ENCODE results near the gene ACSL6. TPM values are rescaled to one million over a fixed set of nuclear protein-coding genes. Genes with fewer than 3 reads are reported as not detected.

ACSL6 gene
- total RNA-seq, 1 experiment from 2014 or later = 4.8 TPM

DNA sequence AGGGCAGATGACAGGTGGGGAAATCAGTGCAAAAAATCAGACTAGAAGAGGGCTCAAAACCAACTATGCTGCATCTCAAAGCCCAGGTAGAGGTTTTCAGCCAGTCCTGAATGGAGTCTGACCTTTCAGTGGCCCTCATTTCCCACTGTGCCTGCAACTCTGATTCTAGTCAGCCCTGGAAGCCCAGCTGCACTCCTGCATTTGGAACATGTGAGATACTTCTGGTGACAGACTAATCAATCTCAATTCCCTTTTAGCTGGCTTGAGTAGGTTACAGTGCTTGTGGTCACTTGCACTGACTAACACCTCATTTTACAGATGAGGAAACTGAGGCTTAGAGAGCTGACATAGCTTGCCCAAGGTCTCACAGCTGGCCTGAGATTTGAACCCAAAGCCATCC lies 7.9 kb upstream of the ACSL6 start:
- CTCF ChIA-PET = interaction anchor here (1.3 kb wide), 1 partner anchor 8 kb away, joined by 3 read pairs; the partner anchor contains the start of gene ACSL6
- DNase-seq (ENCODE audit: low spot score) = no peak
- no peak overlapping the region for H3K27ac Mint-ChIP-seq
- H3K4me3 Mint-ChIP-seq = no peak overlapping the region
- no peak for TF ChIP-seq TEAD4 (CRISPR knock-in tag; IDR thresholded peaks at IDR 0.05)
- TF ChIP-seq, protein P1, sequence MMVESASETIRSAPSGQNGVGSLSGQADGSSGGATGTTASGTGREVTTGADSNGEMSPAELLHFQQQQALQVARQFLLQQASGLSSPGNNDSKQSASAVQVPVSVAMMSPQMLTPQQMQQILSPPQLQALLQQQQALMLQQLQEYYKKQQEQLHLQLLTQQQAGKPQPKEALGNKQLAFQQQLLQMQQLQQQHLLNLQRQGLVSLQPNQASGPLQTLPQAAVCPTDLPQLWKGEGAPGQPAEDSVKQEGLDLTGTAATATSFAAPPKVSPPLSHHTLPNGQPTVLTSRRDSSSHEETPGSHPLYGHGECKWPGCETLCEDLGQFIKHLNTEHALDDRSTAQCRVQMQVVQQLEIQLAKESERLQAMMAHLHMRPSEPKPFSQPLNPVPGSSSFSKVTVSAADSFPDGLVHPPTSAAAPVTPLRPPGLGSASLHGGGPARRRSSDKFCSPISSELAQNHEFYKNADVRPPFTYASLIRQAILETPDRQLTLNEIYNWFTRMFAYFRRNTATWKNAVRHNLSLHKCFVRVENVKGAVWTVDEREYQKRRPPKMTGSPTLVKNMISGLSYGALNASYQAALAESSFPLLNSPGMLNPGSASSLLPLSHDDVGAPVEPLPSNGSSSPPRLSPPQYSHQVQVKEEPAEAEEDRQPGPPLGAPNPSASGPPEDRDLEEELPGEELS (CRISPR knock-in tag; IDR thresholded peaks at IDR 0.05) = no peak
- no peak for TF ChIP-seq IRF2 (CRISPR knock-in tag; IDR thresholded peaks at IDR 0.05; ENCODE audit: borderline replicate concordance, low read depth)
- TF ChIP-seq TCF7 (CRISPR knock-in tag; IDR thresholded peaks at IDR 0.05; ENCODE audit: low read depth) = no peak
- no peak for TF ChIP-seq RORB (CRISPR knock-in tag; IDR thresholded peaks at IDR 0.05)
- TF ChIP-seq ZNF281 (CRISPR knock-in tag; IDR thresholded peaks at IDR 0.05) = no peak
- no peak for TF ChIP-seq E2F1 (CRISPR knock-in tag; IDR thresholded peaks at IDR 0.05)
- TF ChIP-seq, protein P2, sequence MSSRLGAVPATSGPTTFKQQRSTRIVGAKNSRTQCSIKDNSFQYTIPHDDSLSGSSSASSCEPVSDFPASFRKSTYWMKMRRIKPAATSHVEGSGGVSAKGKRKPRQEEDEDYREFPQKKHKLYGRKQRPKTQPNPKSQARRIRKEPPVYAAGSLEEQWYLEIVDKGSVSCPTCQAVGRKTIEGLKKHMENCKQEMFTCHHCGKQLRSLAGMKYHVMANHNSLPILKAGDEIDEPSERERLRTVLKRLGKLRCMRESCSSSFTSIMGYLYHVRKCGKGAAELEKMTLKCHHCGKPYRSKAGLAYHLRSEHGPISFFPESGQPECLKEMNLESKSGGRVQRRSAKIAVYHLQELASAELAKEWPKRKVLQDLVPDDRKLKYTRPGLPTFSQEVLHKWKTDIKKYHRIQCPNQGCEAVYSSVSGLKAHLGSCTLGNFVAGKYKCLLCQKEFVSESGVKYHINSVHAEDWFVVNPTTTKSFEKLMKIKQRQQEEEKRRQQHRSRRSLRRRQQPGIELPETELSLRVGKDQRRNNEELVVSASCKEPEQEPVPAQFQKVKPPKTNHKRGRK (CRISPR knock-in tag; IDR thresholded peaks at IDR 0.05; ENCODE audit: borderline replicate concordance) = no peak
- TF ChIP-seq, protein P3, sequence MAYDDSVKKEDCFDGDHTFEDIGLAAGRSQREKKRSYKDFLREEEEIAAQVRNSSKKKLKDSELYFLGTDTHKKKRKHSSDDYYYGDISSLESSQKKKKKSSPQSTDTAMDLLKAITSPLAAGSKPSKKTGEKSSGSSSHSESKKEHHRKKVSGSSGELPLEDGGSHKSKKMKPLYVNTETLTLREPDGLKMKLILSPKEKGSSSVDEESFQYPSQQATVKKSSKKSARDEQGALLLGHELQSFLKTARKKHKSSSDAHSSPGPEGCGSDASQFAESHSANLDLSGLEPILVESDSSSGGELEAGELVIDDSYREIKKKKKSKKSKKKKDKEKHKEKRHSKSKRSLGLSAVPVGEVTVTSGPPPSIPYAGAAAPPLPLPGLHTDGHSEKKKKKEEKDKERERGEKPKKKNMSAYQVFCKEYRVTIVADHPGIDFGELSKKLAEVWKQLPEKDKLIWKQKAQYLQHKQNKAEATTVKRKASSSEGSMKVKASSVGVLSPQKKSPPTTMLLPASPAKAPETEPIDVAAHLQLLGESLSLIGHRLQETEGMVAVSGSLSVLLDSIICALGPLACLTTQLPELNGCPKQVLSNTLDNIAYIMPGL (CRISPR knock-in tag; IDR thresholded peaks at IDR 0.05) = no peak
- TF ChIP-seq, protein P4, sequence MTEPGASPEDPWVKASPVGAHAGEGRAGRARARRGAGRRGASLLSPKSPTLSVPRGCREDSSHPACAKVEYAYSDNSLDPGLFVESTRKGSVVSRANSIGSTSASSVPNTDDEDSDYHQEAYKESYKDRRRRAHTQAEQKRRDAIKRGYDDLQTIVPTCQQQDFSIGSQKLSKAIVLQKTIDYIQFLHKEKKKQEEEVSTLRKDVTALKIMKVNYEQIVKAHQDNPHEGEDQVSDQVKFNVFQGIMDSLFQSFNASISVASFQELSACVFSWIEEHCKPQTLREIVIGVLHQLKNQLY (CRISPR knock-in tag; IDR thresholded peaks at IDR 0.05) = no peak
- TF ChIP-seq EMX1 (CRISPR knock-in tag; IDR thresholded peaks at IDR 0.05) = no peak
- POLR2A ChIA-PET = no interaction called here
- no peak for ATAC-seq
- no peaks in the 10 kb centered on the region for H3K36me3 Mint-ChIP-seq
- H3K4me1 Mint-ChIP-seq = peaks cover 8% of the 10 kb centered on the region; the same call in 1 of the 2 replicates
- no peaks in the 10 kb centered on the region for H3K9me3 Mint-ChIP-seq
- no peaks in the 10 kb centered on the region for H3K27me3 Mint-ChIP-seq (ENCODE audit: low read depth)

DNA sequence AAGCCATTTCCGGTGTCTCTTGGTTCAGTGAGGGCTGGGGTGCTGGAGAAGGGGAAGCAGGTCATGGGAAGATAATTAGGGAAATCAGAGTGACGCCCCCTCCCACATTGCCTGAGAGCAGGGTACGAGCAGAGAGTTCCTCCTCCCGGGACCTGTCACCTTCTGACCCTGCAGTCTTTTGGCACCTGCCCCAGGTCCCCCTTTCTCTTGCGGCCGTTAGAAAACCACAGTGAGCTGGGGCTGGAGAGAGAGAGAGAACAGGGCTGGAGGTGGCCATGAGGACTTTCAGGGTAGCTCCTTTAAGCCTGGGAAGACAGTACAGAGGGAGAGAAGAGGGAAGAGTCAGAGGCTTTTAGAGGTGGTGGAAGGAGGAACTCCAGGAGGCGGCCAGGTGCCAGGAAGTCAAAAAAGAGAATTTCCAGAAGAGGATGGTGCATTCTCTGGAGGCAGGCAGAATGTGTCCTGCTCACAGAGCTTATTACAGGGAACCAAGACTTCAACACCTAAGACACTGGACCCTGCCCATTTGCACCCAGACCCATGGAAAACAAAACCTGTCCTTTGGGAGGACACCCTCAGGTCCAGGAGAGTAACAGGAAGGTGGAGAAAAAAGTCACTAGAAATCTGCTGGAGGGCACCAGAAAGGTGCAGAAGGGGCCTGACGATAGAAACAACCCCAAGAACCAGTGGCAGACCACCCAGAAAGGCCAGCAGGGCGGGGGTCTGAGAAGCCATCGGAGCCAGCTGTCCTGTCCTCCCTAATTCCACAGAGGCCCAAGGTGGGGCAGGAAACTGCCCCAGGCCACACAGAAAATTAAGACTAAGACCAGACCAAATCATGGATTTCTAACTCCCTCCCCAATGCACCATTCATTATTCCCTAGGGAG lies 6.5 kb upstream of the ACSL6 start:
- no peak overlapping the region for H3K27ac Mint-ChIP-seq
- H3K4me1 Mint-ChIP-seq = peaks cover 8% of the 10 kb centered on the region; the same call in 1 of the 2 replicates
- DNase-seq (ENCODE audit: low spot score) (no peak), ATAC-seq (no peak; the same call in 1 of the 2 replicates)
- H3K4me3 Mint-ChIP-seq = no peak overlapping the region
- TF ChIP-seq TEAD4 (CRISPR knock-in tag; IDR thresholded peaks at IDR 0.05) (no peak), GRHL2 (CRISPR knock-in tag; IDR thresholded peaks at IDR 0.05; ENCODE audit: insufficient replicate concordance, severe bottlenecking) (no peak), NR2C2 (CRISPR knock-in tag; IDR thresholded peaks at IDR 0.05) (no peak)
- ChIA-PET CTCF (no interaction called here), POLR2A (no interaction called here)
- no peaks in the 10 kb centered on the region for H3K9me3 Mint-ChIP-seq
- H3K27me3 Mint-ChIP-seq (ENCODE audit: low read depth) = no peaks in the 10 kb centered on the region
- H3K36me3 Mint-ChIP-seq = no peaks in the 10 kb centered on the region
